ENCODE measurements around the gene HLA-DRA. TPM values are rescaled to one million over a fixed set of nuclear protein-coding genes. Genes with fewer than 3 reads are reported as not detected.

HLA-DRA gene
- total RNA-seq, 4 donors from 2014 or later: 26.0 to 440 (median 115) TPM

- no peak overlapping the region for H3K27ac ChIP-seq
- no peak for TF ChIP-seq POLR2A (IDR thresholded peaks at IDR 0.05)
- TF ChIP-seq, protein P1, sequence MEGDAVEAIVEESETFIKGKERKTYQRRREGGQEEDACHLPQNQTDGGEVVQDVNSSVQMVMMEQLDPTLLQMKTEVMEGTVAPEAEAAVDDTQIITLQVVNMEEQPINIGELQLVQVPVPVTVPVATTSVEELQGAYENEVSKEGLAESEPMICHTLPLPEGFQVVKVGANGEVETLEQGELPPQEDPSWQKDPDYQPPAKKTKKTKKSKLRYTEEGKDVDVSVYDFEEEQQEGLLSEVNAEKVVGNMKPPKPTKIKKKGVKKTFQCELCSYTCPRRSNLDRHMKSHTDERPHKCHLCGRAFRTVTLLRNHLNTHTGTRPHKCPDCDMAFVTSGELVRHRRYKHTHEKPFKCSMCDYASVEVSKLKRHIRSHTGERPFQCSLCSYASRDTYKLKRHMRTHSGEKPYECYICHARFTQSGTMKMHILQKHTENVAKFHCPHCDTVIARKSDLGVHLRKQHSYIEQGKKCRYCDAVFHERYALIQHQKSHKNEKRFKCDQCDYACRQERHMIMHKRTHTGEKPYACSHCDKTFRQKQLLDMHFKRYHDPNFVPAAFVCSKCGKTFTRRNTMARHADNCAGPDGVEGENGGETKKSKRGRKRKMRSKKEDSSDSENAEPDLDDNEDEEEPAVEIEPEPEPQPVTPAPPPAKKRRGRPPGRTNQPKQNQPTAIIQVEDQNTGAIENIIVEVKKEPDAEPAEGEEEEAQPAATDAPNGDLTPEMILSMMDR (IDR thresholded peaks at IDR 0.05): no peak
- no peaks in the 10 kb centered on the region for H3K36me3 ChIP-seq
- no peaks in the 10 kb centered on the region for H3K27me3 ChIP-seq
- H3K4me3 ChIP-seq: no peak overlapping the region
- intact Hi-C loops (cut with DNase I): no loop called here
- DNase-seq: no peak
- H3K9me3 ChIP-seq: no peaks in the 10 kb centered on the region
- H3K4me1 ChIP-seq: no peaks in the 10 kb centered on the region
Measured at GRCh38 chr6:32492351-32492750, 52.7 kb downstream of the HLA-DRA start.

Other genes with a start within 250 kb of the HLA-DRA start
- 10 to 100 TPM; 27.1 to 40.2 (median 28.9) TPM for gene PBX2, start 249.7 kb upstream of the HLA-DRA start, total RNA-seq
- 10 to 100 TPM in 2 of 4 donors, 1 to 10 TPM in 2; 1.6 to 14.1 (median 6.5) TPM for gene GPSM3, start 247.2 kb upstream of the HLA-DRA start, total RNA-seq
- 10 to 100 TPM in 1 of 4 donors, 1 to 10 TPM in 3; 4.7 to 13.2 (median 5.9) TPM for gene NOTCH4, start 215.8 kb upstream of the HLA-DRA start, total RNA-seq
- not detected for gene TSBP1, start 68.0 kb upstream of the HLA-DRA start, total RNA-seq
- not detected for gene BTNL2, start 32.7 kb upstream of the HLA-DRA start, total RNA-seq
- gene HLA-DRB5, start 90.4 kb downstream of the HLA-DRA start, total RNA-seq: 1 to 10 TPM in 2 of 4 donors, under 1 TPM in 1, not detected in 1; 0.19 to 8.4 (median 7.7) TPM
- gene HLA-DRB1, start 150.0 kb downstream of the HLA-DRA start, total RNA-seq: 10 to 100 TPM in 3 of 4 donors, 1 to 10 TPM in 1; 3.7 to 68.8 (median 22.4) TPM
- 1 to 10 TPM in 3 of 4 donors, under 1 TPM in 1; 0.31 to 9.0 (median 5.1) TPM for gene HLA-DQA1, start 197.5 kb downstream of the HLA-DRA start, total RNA-seq
- gene HLA-DQB1, start 226.8 kb downstream of the HLA-DRA start, total RNA-seq: 1 to 10 TPM in 2 of 4 donors, under 1 TPM in 2; 0.13 to 9.3 (median 1.5) TPM